HG02678 (cell line): ENCODE data around the gene MAP3K10.

Experiments used
- ATAC-seq: cut with Tn5 transposase; IDR thresholded peaks from one replicate; pipeline ENCODE4 v1.9.1; 2021; ENCODE audit warnings: mild to moderate bottlenecking, moderate library complexity; ENCODE audit not compliant: unreplicated experiment

MAP3K10 gene

DNA sequence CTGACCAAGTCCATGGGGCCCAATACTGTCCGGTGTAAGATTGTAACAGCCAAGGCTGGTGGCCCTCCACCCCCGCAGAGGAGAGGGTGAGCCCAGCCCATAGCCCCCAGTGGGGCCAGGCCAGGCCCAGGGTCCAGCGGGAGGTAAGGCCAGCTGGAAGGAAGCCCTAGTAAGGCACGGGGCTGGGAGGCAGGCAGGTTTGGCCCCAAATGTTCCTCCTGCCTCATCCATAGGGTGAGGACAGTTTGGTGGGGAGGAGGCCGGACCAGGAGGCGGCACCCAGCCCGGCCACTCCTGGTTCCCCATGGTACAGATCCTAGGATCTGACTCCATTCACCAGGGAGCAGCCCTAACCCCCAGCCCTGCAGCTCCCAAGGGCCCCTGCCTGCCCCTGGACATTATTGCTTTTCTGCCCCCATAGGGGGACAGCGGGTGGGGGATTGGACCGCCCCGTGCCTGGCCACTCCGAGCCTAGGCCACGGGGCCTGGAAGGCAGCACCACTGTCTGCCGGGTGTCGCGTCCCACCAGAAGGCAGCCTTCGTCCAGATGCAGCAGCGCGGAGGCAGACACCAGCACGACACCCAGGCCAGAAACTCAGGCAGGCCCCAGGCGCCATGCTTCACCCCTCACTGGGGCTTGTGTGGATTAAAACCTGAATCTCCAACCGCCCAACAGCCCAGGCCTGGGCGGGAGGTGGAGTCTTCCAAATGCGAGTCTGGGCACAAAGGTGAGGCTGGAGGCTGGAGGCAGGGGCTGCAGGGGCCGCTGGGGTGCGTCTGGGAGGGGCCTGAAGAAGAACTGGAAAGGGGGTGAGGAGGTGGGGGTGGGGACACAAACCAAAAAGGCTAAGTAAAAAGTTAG, 42.0 kb downstream of the MAP3K10 start:
- ATAC-seq, result no peak

DNA sequence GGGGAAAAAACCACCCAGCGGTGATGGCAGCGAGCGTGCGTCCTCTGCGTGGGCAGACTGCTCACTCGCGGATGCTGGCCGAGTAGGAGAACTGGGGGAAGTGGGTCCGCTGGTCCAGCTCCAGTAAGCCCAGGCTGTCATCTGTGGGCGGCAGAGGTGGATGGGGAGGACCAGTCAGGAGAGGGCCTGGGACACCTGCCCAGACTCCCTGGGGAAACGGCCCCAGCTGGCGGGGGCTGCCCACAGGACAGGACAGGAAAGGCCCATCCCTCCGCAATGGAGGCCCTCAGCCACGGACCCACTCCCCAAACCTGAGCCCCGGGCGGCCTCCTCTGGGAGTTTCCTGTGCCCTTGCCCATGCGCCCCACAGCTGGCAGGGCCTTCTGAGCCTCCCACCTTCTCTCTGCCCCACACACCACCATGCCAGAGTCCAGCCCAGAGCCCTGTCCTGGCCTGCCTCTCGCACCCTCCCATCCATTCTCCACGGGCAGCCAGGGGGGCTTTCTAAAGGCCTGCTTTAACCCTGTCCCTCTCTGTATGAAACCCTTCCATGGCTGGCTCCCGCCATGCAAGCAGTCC, 42.7 kb downstream of the MAP3K10 start:
- ATAC-seq, result no peak

DNA sequence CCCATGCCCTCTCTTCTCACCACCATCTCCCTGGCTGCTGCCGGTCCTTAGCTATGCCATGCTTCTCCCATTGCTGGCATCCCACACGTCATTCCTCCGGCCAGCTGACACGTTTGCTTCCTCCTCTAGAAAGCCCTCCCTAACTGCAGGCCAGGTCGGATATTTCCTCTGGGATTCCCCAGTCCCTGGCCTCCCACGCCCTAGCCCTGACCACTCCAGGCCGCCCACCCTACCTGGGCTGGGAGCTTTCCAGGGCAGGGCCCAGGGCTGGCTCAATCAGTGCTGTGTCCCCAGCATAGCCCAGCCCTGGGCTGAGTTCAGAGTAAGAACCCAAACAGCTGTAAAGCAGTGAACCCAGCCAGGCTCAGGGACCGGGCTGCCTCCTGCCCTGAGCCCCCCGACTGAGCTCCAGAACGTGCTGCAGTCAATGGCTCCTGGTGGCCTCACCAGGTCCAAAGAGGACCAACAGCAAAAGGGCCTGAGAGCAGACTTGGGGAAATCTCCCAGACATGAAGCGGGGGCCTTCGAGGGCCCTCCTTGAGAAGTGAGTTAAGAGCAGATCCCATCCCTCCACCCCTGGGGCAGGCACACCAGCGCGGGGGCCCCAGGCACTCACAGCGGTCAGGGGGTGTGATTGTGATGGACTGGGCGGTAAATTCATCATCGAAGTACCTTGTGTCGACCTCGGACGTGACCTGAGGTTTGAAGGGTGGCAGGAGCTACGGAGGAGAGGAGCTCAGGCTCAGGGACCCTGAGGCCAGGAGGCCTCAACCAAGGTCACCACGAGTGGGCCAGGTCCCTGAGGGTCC, 43.4 kb downstream of the MAP3K10 start:
- ATAC-seq, result no peak

DNA sequence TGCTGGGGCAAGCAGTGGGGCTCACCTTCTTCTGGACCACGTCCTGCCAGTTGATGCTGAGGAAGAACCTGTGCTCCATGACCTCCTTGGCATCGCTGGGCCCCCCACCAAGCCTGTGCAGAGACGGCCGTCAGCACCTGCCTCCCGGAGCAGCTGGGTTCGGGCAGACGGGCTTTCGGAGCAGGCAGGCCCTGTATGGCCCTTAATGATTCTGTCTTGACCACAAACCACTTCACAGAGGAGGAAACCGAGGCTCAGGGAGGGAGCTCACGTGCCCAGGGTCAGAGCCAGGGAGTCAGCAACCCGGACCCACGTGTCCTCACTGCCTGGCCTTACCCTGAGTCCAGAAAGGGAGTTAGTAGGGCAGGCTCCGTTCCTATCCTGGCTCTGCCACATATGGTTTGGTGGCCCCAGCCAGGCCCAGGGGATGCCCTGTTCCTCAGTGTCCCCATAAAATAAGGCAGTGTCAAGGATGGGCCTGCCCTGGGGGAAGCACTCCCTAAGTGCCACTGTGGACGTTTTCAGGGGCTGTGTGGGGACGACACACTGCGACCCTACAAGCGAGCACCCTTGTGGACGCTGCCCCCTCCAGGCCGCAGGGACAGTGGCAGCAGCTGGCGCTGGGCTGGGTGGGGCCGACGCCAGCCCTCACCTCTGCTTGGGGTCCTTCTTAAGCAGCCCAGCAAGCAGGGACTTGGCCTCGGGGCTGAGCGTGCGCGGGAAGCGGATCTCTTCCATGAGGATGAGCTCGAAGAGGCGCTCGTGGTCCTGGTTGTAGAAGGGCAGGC, 44.2 kb downstream of the MAP3K10 start:
- no peak for ATAC-seq

DNA sequence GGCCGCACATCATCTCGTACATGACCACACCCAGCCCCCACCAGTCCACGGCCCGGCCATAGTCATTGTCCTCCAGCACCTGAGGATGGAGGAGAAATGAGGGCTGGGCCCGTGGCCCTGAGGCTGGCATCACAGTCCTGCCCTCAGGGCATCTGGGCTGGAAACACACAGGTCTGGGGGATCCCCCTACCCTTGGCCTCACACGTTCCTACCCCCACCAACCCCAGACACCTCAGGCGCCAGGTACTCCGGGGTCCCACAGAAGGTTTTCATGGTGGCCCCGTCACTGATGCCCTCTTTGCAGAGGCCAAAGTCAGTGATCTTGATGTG, 44.8 kb downstream of the MAP3K10 start:
- no peak for ATAC-seq

DNA sequence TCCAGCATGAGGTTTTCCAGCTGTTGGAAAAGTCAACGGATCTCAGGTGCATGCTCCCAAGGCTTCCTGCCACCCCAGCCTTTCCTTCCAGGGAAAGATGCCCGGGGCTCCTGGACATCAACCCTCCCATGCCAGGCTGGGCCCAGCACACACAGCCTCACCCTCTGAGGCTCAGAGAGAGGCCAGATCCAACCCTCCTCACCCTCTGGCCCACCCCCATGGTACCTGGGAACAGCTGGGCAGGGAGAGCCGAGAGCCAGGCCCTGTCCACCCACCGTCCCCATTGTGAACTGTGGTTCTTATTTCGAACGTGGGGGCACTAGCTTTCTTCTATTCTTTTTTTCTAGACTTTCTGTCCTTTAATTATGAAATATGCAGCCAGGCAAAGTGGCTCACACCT, 45.1 kb downstream of the MAP3K10 start:
- no peak for ATAC-seq

DNA sequence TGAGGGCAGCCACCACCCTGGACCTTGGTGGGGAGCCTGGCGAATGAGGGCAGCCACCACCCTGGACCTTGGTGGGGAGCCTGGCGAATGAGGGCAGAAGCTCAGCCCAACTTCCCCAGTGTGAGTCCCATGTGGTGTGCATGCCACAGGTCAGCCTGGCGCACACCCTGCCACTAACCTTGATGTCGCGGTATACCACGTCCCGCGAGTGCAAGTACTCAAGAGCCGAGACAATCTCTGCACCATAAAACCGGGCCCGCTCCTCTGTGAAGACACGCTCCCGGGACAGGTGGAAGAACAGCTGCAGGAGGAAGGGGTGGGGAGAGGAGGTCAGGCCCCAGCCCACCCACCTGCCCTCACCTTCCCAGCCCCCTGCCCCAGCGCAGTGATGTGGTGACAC, 46.6 kb downstream of the MAP3K10 start:
- no peak for ATAC-seq

DNA sequence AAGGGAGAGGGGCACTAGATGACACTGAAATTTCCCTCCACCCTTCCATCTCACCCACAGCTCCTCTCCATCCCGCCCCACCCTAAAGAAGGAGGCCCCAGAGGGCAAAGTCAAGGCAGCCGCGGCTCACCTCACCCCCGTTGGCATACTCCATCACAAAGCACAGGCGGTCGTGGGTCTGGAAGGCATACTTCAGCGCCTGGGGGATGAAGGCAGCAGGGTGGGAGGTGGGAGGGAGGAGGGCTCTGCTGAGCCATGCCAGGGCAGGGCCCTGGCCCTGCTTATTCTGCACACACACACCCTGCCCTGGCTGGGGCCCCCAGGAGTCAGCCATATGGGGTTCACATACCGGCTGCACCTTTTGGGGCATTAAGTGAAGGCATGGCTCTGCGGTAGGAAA, 47.5 kb downstream of the MAP3K10 start:
- no peak for ATAC-seq

DNA sequence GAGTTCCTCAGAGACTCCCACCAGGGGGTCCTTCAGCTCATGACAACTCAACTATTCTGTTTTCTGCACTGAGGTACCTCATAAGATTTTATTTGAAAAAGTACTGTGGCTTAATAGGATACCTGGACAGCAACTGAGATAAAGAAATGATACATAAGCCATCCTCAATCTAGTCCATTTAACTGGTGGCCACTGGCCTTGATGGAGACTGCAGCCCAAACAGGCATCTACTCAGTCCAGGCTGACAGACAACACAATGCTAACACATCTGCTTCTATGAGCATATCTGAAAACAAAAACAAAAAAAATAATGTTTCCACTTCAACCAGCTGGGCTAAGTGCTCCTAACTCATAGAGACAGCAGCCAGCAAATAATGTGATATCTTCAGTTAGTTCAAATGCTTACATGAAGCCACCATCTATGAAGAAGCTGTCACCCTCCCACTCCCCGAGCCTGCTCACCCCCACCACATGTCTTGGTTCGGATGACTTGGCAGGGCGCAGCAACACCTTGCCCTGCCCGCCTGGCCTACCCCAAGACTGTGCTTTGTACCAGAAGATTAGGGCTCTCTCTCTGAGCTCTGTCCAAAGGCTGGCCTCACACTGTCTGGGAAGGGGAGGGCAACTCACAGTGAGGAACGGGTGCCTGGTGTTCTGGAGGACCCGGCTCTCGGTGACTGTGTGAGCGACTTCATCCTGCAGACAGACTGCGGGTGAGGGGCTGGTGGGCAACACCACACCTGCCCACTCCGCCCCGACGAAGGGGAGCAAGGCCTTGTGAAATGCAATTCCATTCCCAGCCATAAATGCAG, 48.4 kb downstream of the MAP3K10 start:
- ATAC-seq, result no peak

DNA sequence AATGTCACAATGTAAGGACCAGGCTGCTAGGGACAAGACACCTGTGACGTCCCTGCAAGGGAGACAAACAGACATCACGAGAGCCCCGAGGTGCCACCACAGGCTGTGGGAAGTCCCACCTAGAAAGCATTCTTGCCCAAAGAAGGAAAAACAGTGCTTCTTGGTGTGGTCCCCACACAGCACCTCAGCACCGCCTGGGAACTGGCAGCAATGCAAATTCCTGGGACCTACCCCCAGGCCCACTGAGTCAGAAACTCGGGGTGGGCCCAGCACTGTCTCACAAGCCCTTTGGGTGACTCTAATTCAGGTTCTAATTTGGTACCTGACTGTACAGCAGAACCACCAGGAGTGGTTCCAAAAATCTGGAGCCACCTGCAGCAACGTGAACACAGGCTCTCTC, 49.1 kb downstream of the MAP3K10 start:
- no peak for ATAC-seq

DNA sequence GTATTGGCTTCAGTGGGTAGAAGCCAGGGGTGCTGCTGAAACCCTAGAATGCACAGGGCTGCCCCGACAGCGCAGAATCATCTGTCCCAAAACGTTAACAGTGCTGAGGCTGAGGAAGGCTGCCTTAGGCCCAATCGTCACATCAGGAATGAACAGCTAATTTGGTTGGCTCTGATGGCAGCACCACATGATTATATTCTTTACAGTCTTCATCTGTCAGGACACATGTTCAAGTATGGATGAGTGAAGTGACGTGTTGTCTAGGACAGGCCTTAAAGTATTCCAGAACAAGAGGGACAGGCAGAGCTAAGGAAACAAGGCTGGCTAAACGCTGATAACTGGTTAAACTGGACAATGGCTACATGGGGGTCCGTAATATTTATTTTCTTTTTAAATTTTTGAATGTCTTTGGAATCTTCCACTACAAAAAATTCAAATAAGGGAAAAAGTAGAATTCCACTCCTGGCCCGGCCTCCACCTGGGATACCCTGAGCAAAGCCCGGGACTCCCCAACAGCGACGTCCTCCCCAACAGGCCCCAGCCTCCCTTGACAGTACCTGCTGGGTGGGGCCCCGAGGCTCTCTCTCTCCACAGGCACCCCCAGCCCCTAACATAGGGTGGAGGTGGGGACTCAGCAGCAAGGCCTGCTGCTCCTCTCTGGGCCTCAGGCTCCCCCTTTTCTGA, 50.0 kb downstream of the MAP3K10 start:
- no peak for ATAC-seq

DNA sequence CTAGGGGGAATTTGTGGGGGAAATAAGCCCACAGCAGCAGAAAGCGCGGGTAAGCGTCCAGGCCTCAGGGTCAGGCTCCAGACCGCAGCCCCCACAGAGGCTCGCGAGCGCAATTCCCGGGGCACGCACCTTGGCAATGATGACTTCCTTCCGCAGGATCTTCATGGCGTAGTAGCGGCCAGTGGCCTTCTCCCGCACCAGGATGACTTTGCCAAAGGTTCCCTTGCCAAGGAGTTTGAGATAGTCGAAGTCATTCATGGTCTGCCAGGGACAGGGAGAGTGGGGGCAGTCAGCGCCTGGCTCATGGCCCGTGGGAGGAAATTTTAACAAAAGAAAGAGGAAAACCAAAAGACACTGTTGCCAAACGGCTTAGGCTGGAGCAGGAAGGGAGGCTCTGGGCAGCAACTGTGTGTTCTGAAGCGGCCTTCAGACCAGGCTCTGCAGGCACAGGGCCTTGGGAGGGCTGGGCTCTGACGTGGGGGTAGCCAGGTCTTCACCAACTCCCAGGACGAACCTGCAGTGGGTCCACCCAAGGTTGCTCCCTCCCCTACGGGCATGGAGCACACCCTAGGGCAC, 50.7 kb downstream of the MAP3K10 start:
- ATAC-seq, result no peak

DNA sequence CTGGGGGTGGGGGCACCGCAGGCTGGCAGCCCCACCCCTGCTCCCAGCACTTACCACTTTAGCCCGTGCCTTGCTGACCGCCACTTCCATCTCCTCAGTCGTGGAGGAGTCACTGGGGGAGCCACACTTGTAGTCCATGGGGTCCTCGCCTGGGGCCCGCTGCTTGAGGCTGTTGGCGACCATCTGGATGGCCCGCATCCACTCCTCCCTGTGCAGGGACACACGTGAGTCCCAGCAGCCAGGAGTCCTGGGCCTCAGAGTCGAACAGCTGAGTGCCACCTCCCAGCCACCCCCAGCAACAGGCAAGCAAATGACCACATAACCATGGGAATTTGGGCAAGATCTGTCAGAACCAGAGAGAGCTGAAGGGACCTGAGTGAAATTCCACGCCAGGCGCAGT, 51.3 kb downstream of the MAP3K10 start:
- no peak for ATAC-seq

DNA sequence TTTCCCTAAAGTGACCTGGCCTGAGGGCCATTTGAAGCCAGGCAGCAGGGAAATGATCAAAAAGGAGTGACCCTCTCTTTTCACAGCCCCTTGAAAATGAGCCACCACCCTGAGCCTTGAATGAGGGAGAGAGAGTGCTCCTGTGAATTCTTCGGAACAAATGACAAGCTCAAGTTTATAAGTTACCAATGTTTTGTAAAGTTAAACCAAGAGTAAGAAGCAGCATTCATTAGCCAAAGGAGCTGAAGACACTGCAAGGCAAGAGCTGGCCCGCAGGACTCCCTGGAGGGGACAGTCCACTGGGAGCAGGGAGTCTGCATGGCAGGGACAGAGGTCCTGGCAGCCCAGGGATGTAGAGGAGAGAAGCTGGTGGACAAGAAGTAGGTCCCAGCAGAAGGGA, 52.0 kb downstream of the MAP3K10 start:
- no peak for ATAC-seq

DNA sequence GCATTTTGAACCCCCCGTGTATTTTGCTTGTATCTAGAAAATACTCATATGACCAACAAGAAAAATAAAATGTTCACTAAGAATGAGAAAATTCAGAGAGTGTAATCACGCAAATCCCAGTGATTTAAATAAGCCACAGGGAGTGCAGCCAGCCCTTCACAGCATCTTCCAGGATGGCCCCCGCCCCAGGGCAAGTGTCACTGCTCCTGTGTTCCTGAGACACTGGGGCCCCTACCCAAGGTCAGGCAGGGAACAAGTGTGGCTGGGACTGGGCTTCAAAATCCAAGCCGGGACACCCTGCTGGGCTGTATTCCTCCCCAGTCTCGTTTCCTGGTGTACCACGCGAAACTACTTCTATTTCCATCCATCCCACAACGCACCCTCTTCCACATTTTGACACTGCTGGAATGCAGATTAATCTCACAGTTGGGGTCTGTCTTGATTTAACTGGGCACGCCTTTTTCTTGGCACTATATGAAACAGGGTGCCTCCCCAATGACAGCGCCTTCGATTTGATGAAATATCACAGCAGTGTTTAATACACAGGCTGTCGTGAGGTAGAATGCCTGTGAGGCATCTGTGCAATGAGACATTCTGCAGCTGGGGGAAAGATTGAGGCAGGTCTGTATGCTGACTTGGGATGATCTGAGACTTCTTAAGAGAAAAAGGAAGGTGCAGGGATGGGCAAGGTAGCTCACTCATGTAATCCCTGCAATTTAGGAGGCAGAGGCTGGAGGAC, 53.5 kb downstream of the MAP3K10 start:
- ATAC-seq, result no peak

DNA sequence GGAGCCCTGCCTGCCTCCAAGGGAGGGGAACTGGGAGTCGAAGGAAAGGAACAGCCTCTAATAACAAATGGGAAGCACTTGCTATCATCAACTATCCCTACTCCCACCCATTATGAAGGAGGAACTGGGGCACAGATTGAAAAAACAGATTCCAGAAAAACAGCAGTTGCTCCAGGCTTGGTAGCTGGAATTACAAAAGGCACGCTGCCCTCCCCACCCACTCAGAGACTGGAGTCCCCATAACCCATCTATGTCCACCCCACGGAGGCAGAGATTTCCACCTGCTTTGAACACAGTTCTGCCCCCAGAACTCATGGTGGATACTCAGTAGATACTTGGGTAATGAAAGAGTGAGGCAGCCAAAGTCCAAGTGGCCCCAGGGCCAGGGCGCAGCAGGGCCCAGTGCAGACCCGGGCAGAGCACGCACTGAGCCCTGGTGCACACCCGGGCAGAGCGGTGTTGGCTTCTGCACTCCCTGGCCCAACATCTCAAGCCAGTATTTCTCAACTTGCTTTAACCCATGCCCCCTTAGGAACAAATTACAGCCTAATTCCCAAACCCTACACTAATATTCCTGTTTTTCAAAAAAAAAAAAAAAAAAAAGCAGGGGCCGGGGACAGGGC, 54.4 kb downstream of the MAP3K10 start:
- no peak for ATAC-seq

DNA sequence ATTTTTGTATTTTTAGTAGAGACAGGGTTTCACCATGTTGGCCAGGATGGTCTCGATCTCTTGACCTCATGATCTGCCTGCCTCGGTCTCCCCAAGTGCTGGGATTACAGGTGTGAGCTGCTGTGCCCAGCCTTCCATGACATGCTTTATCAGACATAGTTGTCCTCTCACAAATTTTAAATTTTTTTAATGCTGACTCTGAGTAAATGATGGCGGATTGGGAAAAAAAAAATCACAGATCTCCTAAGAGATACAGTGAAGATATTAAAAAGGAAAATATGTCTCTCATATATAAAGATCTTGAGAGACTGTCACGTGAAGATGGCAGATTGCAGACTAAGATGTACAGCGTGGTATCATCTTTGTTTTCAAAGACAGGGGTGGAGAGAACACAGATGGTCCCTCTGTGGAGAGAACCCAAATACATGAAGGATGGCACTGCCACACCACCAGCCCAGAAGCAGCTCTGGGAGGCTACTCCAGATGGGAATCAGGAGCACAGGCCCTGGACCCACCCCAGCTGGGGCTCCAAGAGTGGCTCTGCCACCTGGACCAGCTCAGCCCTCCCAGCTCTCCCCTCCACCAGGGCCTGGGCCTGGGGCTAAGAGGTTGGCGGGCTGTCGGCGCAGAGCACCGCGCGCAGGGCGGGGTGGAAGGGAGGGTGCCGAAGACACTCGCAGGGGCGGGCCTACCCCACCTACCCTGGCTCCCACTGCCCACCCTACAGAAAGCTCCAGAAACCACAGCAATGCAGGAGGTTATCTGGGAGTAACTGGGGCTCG, 55.3 kb downstream of the MAP3K10 start:
- ATAC-seq, result no peak

DNA sequence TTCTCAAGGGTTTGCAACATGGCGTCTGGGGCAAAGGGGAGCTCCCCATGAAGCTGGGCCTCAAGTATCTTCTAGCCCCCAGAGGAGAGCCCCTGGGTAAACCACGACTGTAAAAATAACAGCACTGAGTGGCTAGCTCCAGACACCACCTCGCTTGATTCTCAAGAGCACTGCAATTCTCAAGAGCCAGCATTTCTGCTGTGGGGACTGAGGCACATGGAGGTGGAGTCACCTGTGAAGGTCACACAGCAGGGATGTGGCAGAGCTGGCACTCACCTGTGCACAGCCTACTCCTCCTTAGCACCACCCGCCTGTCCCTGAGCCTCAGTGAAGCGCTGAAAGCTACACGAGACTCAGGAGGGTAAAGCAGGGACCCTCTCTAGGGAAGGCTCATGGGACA, 56.0 kb downstream of the MAP3K10 start:
- ATAC-seq, result no peak
